Head of caudate nucleus (tissue), 42 donors: ENCODE data around the gene RNF115.
"Not testable (repeated sequence)": the region's sequence is repeated elsewhere in the genome, so short reads cannot be mapped to it uniquely, and the experiment has no call there.

ENCODE experiments used
- DNase-seq, 42 donors: peaks; one replicate each; pipeline versions ENCODE4 v3.0.0 to v3.0.0-alpha.2; 2020 to 2021; ENCODE audit warnings: mixed read lengths in 7 of 42
- intact Hi-C: fragments of 100-400 bp; cut with DNase I; formaldehyde crosslinking; loops from one replicate; pipeline ENCODE4 v1.15.0; 2022

RNF115 gene

DNA sequence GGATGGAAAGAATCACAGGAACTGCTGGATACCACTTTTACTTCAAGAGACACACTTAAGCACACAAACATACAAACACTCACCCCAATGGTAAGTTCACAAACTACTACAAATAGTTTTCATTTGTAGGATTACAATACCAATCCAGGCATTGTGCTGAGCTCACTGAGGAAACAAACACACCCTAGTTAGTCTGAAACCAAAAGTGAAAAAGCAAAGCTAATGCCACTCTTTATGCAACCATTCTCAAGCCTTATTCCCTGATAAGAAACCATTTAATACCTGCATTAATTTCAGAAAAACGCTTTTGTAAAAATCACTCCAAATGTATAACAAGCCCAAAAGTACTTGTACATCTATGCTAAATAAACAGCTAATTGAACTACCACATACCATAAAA, 38.3 kb downstream of the RNF115 start:
- intact Hi-C loops: no loop called here
- DNase-seq: no peak

DNA sequence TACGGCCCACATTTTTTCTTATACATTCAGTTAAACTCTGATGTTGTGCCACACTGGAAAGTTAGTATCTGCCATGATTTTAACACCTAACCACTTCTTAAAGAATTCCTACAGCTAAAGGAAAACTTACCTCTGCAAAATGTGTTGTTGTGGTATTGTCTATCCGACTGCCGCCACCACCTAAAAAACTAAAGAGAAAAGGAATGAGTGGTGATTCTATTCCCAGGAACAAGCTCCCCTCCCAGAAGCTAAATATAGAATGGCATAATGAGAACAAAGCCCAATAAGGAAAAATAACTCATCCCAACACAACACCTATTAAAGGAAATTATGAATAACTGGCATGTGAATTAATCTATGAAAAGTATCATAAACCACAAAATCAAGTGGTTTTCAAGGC, 39.5 kb downstream of the RNF115 start:
- intact Hi-C loops: no loop called here
- no peak for DNase-seq

DNA sequence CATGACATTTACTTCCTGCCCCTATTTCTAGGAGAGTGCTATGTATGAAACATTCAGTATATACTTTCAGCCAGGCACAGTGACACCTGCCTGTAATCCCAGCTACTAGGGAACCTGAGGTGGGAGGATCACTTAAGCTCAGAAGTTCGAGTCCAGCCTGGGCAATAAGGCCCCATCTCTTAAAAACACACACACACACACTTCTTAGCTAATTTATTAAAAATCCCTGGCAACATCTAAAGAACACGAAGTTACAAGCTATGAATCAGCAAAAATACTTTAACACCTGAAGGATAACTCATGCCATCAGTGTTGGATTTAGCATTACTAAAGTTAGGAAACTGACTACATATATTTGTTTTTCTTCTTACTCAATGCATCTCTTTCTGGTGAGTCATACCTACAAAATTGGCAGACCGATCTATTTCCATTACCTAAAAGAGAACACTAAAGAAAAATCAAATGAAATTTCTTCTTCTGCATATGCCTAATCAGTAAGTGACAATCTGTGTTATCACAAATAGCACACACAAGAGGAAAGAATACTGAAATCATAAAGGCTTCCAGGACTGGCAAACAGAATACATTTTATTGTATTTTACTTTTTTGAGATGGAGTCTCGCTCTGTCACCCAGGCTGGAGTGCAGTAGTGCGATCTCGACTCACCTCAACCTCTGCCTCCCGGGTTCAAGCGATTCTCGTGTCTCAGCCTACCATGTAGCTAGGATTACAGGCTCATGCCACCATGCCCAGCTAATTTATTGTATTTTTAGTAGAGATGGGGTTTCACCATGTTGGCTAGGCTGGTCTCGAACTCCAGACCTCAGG, 41.4 kb downstream of the RNF115 start:
- intact Hi-C loops: no loop called here

DNA sequence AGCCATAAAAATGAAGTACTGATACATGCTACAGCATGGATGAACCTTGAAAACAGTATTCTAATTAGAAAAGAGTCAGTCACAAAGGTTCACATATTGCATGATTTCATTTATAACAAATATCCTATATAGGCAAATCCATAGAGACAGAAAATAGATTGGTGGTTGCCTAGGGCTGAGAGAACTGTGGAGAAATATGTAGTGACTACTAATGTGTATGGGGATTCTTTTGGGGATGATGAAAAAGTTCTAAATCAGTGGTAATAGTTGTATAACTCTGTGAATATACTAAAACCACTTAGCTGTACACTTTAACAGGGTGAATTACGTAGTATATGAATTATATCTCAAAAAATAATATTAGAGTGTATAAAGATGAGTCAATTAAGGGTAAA, 45.8 kb downstream of the RNF115 start:
- no peak for DNase-seq
- intact Hi-C loops: no loop called here

More for the DNA sequence above, 41.4 kb downstream of the RNF115 start:
- no peak for DNase-seq

DNA sequence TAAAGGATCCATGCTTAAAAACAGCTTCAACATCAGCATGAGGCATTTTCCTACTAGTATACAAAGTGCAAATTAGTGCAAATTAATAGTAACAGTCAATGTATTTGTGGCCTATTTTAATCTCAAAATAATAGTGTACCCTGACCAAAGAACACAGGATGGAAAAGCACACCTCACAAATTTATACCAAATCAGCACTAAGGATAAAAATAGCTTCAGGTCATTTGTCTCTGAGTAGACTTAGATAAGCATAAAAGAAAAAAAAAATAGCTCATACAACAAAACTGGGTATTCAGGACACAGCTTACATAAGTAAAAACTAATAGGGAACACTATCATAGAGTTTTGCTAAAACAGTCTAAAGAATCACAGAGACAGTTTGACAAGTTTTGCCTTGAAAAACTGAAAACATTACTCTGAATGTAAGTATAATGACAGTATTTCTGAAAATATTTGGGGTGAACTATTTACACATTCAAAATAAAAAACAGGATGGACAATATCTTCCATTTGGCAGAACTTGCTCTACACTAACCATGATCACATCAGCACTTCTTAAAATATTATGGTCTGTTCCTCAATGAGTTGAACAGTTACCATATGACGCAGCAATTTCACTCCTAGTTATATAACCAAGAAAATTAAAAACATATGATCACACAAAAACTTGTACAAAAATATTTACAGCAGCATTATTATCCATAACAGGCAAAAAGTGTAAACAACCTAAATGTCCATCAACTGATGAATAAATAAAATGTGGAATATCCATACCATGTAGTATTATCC, 46.3 kb downstream of the RNF115 start:
- intact Hi-C loops: no loop called here
- DNase-seq: no peak

DNA sequence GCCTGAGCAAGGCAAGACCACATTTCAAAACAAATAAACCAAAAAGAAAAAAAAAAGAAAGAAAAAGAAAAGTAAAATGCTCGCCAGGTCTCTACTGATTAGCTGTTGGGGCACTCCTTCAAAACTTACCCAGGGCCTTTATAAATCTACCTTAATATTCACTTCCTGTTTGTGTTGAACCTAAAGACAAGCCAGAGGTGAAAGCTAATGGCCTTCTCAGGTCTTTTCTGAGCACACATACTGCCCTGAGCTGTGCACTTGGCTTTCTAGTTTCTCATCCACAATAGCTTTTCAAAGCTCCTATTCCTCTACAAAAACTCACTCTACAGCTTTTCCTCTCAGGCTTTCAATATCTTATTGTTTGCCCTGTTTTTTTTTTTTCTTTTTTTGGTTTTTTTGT, 50.5 kb downstream of the RNF115 start:
- intact Hi-C loops: no loop called here
- no peak for DNase-seq

DNA sequence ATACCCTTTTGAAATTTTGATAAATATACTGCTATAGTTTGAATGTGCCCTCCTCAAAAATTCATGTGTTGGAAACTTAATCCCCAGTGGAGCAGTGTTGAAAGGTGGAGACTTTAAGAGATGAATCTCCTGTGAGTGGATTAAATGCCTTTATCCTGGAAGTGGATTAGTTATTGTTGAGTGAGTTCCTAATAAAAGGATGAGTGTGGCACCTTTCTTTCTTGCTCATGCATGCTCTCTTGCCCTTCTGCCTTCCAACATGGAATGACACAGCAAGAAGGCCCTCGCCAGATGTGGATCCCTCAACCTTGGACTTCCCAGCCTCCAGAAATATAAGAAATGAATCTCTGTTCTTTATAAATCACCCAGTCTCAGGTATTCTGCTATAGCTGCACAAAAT, 52.8 kb downstream of the RNF115 start:
- no peak for DNase-seq

DNA sequence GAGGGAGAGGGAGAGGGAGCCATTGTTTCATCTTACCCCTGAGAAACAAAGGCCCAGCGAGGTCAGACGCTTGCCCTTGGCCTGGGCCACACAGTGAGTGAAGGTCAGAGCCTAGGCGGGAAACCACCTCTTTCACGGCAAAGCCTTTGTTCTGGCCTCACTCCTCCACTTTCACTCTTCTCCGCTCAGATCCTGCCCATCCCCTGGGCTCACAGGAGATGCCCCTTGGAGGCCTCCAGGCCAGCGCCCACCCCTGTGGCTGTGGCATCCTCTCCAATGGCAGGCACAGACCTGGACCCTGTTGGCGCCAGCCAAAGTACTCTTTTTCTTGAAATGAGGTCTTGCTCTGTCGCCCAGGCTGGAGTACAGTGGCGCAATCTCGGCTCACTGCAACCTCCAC, 55.9 kb downstream of the RNF115 start:
- intact Hi-C loops, DNase-seq: not testable (repeated sequence)

More for the DNA sequence above, 52.8 kb downstream of the RNF115 start:
- intact Hi-C loops: no loop called here

DNA sequence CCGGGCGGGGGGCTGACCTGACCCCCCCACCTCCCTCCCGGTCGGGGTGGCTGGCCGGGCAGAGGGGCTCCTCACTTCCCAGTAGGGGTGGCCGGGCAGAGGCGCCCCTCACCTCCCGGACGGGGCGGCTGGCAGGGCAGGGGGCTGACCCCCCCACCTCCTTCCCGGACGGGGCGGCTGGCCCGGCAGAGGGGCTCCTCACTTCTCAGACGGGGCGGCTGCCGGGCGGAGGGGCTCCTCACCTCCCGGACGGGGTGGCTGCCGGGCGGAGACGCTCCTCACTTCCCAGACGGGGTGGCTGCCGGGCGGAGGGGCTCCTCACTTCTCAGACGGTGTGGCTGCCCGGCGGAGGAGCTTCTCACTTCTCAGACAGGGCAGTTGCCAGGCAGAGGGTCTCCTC, 57.0 kb downstream of the RNF115 start:
- intact Hi-C loops, DNase-seq: not testable (repeated sequence)

DNA sequence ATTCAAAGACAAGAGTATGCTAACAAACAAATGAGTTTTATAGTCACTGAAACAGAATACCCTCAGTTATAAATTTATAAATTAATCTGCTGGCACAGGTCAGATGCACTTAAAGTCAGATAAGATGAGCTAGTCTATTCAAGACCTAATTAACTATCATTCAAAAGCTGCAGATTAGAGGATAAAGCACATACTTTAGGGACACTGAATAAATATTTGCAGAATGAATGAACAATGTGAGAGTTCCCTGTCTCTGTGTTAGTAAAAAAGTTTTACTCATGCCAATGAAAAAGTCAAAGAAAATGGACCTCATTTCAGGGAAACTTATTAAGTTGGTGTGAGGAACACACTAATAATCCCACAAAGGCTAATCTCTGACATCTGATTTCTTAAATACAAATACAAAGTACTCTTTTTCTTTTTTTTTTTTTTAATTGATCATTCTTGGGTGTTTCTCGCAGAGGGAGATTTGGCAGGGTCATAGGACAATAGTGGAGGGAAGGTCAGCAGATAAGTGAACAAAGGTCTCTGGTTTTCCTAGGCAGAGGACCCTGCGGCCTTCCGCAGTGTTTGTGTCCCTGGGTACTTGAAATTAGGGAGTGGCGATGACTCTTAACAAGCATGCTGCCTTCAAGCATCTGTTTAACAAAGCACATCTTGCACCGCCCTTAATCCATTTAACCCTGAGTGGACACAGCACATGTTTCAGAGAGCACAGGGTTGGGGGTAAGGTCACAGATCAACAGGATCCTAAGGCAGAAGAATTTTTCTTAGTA, 58.1 kb downstream of the RNF115 start:
- intact Hi-C loops, DNase-seq: not testable (repeated sequence)

DNA sequence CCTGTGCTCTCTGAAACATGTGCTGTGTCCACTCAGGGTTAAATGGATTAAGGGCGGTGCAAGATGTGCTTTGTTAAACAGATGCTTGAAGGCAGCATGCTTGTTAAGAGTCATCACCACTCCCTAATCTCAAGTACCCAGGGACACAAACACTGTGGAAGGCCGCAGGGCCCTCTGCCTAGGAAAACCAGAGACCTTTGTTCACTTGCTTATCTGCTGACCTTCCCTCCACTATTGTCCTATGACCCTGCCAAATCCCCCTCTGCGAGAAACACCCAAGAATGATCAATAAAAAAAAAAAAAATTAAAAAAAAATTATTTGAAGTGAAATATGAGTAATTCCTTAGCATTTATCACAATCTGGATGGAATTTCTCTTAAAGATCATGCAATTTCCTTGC, 58.8 kb downstream of the RNF115 start:
- intact Hi-C loops, DNase-seq: not testable (repeated sequence)

DNA sequence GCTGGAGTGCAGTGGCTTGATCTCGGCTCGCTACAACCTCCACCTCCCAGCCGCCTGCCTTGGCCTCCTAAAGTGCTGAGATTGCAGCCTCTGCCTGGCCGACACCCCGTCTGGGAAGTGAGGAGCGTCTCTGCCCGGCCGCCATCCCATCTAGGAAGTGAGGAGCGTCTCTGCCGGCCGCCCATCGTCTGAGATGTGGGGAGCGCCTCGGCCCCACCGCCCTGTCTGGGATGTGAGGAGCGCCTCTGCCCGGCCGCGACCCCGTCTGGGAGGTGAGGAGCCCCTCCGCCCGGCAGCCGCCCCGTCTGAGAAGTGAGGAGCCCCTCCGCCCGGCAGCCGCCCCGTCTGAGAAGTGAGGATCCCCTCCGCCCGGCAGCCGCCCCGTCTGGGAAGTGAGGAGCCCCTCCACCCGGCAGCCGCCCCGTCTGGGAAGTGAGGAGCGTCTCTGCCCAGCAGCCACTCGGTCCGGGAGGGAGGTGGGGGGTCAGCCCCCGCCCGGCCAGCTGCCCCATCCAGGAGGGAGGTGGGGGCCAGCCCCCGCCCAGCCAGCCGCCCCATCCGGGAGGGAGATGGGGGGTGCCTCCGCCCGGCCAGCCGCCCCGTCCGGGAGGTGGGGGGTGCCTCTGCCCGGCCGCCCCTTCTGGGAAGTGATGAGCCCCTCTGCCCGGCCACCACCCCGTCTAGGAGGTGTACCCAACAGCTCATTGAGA, 59.5 kb downstream of the RNF115 start:
- intact Hi-C loops, DNase-seq: not testable (repeated sequence)

DNA sequence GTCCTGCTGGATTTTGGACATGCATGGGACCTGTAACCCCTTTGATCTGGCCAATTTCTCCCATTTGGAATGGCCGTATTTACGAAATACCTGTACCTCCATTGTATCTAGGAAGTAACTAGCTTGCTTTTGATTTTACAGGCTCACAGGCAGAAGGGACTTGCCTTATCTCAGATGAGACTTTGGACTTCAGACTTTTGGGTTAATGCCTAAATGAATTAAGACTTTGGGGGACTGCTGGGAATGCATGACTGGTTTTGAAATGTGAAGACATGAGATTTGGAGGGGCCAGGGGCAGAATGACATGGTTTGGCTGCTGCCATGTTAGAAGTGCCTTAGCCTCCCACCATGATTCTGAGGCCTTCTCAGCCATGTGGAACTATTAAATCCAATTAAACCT, 61.9 kb downstream of the RNF115 start:
- DNase-seq, intact Hi-C loops: not testable (repeated sequence)

DNA sequence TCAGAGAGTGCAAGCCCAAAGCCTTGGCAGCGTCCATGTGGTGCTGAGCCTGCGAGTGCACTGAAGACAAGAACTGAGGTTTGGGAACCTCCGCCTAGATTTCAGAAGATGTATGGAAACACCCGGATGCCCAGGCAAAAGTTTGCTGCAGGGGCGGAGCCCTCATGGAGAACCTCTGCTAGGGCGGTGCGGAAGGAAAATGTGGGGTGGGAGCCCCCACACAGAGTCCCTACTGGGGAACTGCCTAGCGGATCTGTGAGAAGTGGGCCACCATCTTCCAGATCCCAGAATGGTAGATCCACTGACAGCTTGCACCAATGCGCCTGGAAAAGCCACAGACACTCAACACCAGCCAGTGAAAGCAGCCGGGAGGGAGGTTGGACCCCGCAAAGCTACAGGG, 62.4 kb downstream of the RNF115 start:
- intact Hi-C loops, DNase-seq: not testable (repeated sequence)

DNA sequence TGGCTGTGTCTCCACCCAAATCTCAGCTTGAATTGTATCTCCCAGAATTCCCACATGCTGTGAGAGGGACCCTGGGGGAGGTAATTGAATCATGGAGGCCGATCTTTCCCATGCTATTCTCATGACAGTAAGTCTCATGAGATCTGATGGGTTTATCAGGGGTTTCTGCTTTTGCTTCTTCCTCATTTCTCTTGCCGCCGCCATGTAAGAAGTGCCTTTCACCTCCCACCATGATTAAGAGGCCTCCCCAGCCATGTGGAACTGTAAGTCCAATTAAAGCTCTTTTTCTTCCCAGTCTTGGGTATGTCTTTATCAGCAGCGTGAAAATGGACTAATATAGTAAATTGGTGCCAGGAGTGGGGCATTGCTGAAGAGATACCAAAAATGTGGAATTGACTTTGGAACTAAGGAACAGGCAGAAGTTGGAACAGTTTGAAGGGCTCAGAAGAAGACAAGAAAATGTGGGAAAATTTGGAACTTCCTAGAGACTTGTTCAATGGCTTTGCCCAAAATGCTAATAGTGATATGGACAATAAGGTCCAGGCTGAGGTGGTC, 63.4 kb downstream of the RNF115 start:
- intact Hi-C loops, DNase-seq: not testable (repeated sequence)

DNA sequence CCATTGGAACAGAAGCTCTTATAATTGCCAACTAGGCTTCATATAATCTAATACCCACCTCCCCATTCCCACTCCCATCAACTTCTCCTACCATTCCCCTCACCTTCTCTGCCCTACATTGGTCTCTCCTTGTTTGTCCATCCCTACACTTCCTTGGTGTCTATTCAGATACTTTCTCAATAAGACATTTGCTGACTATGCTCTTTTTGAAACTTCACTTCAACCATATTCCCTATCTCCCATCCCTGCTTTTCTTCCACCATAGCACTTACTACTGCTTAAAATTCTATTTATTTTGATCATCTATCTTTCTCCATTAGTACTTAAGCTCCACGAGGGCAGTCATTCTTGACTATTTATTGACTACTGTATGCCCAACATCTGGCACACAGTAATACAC, 64.2 kb downstream of the RNF115 start:
- intact Hi-C loops: no loop called here
- DNase-seq: no peak

DNA sequence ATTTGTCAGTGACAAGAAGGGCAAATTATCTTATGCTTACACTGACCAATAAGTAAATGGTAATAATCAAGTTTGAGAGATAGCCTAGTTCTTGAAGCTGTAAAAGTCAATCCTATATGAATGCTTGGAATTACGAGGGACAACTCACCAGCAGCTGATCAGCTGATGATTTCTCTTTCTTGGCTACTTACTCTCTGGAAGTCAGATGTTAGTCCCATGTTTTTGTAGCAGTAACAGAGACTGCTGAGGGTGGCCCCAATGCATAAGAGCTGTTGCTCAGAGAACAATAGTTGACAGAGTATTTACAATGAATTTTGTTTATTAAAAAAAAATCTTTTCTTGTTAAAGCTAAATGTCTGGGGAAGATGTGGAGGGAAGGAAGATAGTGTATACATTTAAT, 65.3 kb downstream of the RNF115 start:
- DNase-seq: no peak
- intact Hi-C loops: no loop called here

DNA sequence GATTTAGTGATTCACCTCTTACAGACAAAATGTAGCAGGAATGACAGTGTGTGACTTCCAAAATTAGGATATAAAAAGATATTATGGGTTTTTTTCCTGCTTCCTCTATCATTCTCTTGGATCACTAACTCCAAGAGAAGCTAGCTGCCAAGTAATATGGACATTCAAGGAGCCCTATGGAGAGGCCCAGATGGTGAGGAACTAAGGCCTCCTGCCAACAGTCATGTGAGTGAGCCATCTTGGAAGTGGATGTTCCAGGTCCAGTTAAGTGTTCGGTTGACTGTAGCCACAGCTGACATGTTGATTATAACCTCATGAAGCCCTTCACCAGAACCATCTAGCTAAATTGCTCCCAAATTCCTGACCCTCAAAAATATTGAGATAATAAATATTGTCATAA, 65.8 kb downstream of the RNF115 start:
- intact Hi-C loops: no loop called here
- DNase-seq: no peak

DNA sequence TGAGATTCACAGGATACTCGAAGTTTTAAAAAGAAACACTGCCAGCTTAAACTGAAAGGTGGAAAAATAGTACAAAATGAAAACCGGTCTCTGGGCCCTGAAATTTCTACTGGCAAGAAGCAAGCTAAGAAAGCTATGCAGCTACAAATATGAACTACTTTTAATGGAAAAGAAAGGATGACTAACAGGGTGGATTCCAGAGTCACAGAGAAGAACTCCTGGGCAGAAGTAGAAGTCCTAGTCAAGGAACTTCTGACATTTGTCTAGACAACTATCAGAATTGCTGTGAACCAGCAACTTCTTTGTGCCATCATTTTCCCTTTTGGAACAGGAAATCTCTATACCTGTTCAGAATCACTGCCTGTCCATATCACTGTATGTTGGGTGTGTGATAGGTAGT, 66.5 kb downstream of the RNF115 start:
- DNase-seq: no peak
- intact Hi-C loops: no loop called here
